ENCODE measurements around the gene LHFPL2. TPM values are rescaled to one million over a fixed set of nuclear protein-coding genes. Genes with fewer than 3 reads are reported as not detected.

LHFPL2 gene
- total RNA-seq, 1 experiment from 2014 or later: 17.9 TPM

DNA sequence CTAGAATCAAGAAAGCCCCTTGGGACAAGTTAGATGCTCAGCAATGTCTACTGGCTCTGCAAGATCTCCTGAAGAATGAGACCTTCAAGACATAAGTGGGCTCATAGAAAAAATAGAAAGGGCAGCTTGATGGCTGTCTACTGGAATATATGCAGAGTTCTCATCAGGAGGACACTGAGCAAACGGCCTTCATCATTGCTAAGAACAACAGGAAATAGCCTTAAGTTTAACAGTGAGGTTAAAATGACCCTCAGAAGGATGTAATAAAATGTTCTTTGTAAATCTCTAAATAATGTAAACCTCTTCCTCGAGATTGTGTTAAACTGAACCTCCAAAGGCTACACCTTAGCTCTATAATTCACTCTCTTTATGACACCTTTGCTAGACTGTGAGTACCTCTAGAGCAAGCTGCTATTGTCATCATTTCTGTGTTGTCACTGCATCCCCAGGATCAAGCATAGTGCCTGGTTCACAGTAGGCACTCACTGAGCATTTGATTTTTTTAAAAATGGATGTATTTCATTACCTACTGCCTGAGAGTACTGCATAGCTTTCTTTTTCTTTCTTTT, 22.2 kb upstream of the LHFPL2 start:
- BruUV-seq (replicated peaks): no TSS peak

More for the DNA sequence above, 22.2 kb upstream of the LHFPL2 start:
- H3K27me3 ChIP-seq (ENCODE audit: insufficient read depth, low read length): no peaks in the 10 kb centered on the region
- H3K4me2 ChIP-seq (ENCODE audit: low read length): no peak overlapping the region
- POLR2A ChIA-PET: no interaction called here
- H3K36me3 ChIP-seq (ENCODE audit: control insufficient read depth in 1 of 2, insufficient read depth in 2 of 2, low read length in 2 of 2): no peaks in the 10 kb centered on the region
- intact Hi-C loops (cut with micrococcal nuclease): no loop called here
- no peaks in the 10 kb centered on the region for H4K20me1 ChIP-seq (ENCODE audit: insufficient read depth)
- DNase-seq (ENCODE audit: low read depth, low spot score) (no peak), ATAC-seq (no peak)
- H3K9me3 ChIP-seq (ENCODE audit: control insufficient read depth in 1 of 2, insufficient read depth in 1 of 2, low read depth in 1 of 2, low read length in 2 of 2): no peaks in the 10 kb centered on the region
- TF ChIP-seq YY1 (IDR thresholded peaks at IDR 0.05; ENCODE audit: extremely low read depth, insufficient replicate concordance, low read depth, low read length): no peak
- TF ChIP-seq, protein P1, sequence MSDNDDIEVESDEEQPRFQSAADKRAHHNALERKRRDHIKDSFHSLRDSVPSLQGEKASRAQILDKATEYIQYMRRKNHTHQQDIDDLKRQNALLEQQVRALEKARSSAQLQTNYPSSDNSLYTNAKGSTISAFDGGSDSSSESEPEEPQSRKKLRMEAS (IDR thresholded peaks at IDR 0.05): no peak
- no peak for TF ChIP-seq POLR2A (IDR thresholded peaks at IDR 0.05; ENCODE audit: borderline replicate concordance, extremely low read depth, insufficient read depth, insufficient read length)
- TF ChIP-seq ZFX (IDR thresholded peaks at IDR 0.05): no peak
- no peak for TF ChIP-seq SRF (IDR thresholded peaks at IDR 0.05; ENCODE audit: low read depth)
- TF ChIP-seq POLR2AphosphoS5 (IDR thresholded peaks at IDR 0.05; ENCODE audit: low read depth, low read length): no peak
- no peak for TF ChIP-seq FOSL1 (IDR thresholded peaks at IDR 0.05; ENCODE audit: low read depth)
- TF ChIP-seq, protein P2, sequence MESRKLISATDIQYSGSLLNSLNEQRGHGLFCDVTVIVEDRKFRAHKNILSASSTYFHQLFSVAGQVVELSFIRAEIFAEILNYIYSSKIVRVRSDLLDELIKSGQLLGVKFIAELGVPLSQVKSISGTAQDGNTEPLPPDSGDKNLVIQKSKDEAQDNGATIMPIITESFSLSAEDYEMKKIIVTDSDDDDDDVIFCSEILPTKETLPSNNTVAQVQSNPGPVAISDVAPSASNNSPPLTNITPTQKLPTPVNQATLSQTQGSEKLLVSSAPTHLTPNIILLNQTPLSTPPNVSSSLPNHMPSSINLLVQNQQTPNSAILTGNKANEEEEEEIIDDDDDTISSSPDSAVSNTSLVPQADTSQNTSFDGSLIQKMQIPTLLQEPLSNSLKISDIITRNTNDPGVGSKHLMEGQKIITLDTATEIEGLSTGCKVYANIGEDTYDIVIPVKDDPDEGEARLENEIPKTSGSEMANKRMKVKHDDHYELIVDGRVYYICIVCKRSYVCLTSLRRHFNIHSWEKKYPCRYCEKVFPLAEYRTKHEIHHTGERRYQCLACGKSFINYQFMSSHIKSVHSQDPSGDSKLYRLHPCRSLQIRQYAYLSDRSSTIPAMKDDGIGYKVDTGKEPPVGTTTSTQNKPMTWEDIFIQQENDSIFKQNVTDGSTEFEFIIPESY (IDR thresholded peaks at IDR 0.05; ENCODE audit: extremely low read depth, insufficient replicate concordance, low read length): no peak
- no peak for TF ChIP-seq EZH2 (IDR thresholded peaks at IDR 0.05)
- TF ChIP-seq, protein P3, sequence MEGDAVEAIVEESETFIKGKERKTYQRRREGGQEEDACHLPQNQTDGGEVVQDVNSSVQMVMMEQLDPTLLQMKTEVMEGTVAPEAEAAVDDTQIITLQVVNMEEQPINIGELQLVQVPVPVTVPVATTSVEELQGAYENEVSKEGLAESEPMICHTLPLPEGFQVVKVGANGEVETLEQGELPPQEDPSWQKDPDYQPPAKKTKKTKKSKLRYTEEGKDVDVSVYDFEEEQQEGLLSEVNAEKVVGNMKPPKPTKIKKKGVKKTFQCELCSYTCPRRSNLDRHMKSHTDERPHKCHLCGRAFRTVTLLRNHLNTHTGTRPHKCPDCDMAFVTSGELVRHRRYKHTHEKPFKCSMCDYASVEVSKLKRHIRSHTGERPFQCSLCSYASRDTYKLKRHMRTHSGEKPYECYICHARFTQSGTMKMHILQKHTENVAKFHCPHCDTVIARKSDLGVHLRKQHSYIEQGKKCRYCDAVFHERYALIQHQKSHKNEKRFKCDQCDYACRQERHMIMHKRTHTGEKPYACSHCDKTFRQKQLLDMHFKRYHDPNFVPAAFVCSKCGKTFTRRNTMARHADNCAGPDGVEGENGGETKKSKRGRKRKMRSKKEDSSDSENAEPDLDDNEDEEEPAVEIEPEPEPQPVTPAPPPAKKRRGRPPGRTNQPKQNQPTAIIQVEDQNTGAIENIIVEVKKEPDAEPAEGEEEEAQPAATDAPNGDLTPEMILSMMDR (IDR thresholded peaks at IDR 0.05 in 2 of 3, conservative IDR thresholded peaks at IDR 0.05 in 1 of 3; ENCODE audit: borderline replicate concordance in 1 of 3, insufficient read depth in 1 of 3, low read depth in 2 of 3, low read length in 2 of 3): no peak
- TF ChIP-seq CEBPB (IDR thresholded peaks at IDR 0.05; ENCODE audit: low read depth): no peak
- TF ChIP-seq, protein P4, sequence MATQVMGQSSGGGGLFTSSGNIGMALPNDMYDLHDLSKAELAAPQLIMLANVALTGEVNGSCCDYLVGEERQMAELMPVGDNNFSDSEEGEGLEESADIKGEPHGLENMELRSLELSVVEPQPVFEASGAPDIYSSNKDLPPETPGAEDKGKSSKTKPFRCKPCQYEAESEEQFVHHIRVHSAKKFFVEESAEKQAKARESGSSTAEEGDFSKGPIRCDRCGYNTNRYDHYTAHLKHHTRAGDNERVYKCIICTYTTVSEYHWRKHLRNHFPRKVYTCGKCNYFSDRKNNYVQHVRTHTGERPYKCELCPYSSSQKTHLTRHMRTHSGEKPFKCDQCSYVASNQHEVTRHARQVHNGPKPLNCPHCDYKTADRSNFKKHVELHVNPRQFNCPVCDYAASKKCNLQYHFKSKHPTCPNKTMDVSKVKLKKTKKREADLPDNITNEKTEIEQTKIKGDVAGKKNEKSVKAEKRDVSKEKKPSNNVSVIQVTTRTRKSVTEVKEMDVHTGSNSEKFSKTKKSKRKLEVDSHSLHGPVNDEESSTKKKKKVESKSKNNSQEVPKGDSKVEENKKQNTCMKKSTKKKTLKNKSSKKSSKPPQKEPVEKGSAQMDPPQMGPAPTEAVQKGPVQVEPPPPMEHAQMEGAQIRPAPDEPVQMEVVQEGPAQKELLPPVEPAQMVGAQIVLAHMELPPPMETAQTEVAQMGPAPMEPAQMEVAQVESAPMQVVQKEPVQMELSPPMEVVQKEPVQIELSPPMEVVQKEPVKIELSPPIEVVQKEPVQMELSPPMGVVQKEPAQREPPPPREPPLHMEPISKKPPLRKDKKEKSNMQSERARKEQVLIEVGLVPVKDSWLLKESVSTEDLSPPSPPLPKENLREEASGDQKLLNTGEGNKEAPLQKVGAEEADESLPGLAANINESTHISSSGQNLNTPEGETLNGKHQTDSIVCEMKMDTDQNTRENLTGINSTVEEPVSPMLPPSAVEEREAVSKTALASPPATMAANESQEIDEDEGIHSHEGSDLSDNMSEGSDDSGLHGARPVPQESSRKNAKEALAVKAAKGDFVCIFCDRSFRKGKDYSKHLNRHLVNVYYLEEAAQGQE (IDR thresholded peaks at IDR 0.05; ENCODE audit: low read depth): no peak
- no peak for TF ChIP-seq JUND (IDR thresholded peaks at IDR 0.05)
- no peak for TF ChIP-seq EZH2phosphoT487 (IDR thresholded peaks at IDR 0.05; ENCODE audit: borderline replicate concordance)
- no peak for TF ChIP-seq CBX3 (IDR thresholded peaks at IDR 0.05; ENCODE audit: low read depth)
- no peak overlapping the region for H3K27ac ChIP-seq (ENCODE audit: low read depth, low read length)
- RAD21 ChIA-PET (ENCODE audit: low non-redundant PET in 1 of 2, low total read pairs in 2 of 2, uncharacterized antibody in 2 of 2, unreplicated experiment in 2 of 2): no interaction called here
- CTCF ChIA-PET: no interaction called here
- peaks cover 0 to 8% of the 10 kb centered on the region in 2 experiments; a peak in 1 of 4 replicates for H3K4me1 ChIP-seq (ENCODE audit: control insufficient read depth in 1 of 2, insufficient read depth in 2 of 2, low read length in 2 of 2)
- H3K9ac ChIP-seq (ENCODE audit: low read length): no peak overlapping the region
- H3K79me2 ChIP-seq (ENCODE audit: insufficient read depth, low read length): no peaks in the 10 kb centered on the region
- no peak overlapping the region for H3K4me3 ChIP-seq (replicated peaks in 1 of 2; ENCODE audit: low read depth in 1 of 2, low read length in 2 of 2)
- no peak overlapping the region for H2AFZ ChIP-seq (ENCODE audit: low read depth, low read length, poor library complexity, severe bottlenecking)
- H3K9me2 ChIP-seq (ENCODE audit: insufficient read depth): no peaks in the 10 kb centered on the region
